PC-3 (cell line): Measurements from ENCODE around the gene ACTN1.

Experiments
- EZH2 ChIP-seq: fragments of 300-600 bp; sonication (generic); IDR thresholded peaks from one replicate; pipeline ENCODE4 v1.6.1; 2017; ENCODE audit warnings: antibody characterized with exemption, mild to moderate bottlenecking, low read length; ENCODE audit not compliant: unreplicated experiment
- EZH2phosphoT487 ChIP-seq: fragments of 300-600 bp; sonication (generic); IDR thresholded peaks from 2 replicates; pipeline ENCODE4 v1.6.1; 2018; ENCODE audit warnings: mild to moderate bottlenecking, antibody characterized with exemption, low read length, borderline replicate concordance
- TF ChIP-seq, protein P1 (sequence below): fragments of 300-600 bp; sonication (generic); conservative IDR thresholded peaks from 2 replicates; pipeline ENCODE4 v1.5.1; 2017; ENCODE audit warnings: antibody characterized with exemption, low read depth, mild to moderate bottlenecking, low read length

DNA sequence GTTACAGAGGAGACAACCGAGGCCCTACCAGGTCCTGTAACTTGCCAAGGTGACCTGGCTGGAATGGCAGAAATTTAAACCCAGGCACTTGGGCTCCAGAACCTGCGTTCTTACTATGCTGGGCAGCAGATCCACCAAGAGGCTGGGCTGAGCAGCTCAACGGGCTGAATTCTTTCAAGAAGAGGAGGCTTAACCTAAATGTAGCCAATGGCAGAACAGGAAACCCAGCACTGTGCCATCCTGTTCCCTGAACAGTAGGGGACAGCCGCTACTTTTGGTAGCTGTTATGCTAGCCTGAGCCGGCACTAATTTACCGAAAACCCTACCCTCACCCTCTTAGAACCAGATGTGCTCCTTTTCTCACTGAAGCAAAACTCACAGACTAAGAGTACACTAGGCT is 86.1 kb downstream of the ACTN1 start:
- TF ChIP-seq, protein P1, sequence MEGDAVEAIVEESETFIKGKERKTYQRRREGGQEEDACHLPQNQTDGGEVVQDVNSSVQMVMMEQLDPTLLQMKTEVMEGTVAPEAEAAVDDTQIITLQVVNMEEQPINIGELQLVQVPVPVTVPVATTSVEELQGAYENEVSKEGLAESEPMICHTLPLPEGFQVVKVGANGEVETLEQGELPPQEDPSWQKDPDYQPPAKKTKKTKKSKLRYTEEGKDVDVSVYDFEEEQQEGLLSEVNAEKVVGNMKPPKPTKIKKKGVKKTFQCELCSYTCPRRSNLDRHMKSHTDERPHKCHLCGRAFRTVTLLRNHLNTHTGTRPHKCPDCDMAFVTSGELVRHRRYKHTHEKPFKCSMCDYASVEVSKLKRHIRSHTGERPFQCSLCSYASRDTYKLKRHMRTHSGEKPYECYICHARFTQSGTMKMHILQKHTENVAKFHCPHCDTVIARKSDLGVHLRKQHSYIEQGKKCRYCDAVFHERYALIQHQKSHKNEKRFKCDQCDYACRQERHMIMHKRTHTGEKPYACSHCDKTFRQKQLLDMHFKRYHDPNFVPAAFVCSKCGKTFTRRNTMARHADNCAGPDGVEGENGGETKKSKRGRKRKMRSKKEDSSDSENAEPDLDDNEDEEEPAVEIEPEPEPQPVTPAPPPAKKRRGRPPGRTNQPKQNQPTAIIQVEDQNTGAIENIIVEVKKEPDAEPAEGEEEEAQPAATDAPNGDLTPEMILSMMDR, result no peak
- TF ChIP-seq EZH2phosphoT487 (no peak), EZH2 (no peak)
